Peyer's patch (tissue), 4 donors: ENCODE results near the gene BMX. TPM values are rescaled to one million over a fixed set of nuclear protein-coding genes. Genes with fewer than 3 reads are reported as not detected.

Source experiments
- DNase-seq, 3 donors: peaks; one replicate each; pipeline ENCODE4 v3.0.0-alpha.2; 2017 to 2019
- H3K27ac ChIP-seq, 4 donors: fragments of 200-600 bp; sonication (generic); one replicate each; pipeline ENCODE4 v1.5.1; 2016 to 2019
- H3K27me3 ChIP-seq, 2 donors: fragments of 200-600 bp; sonication (generic); one replicate each; pipeline ENCODE4 v1.5.1; 2019
- H3K36me3 ChIP-seq, 3 donors: fragments of 200-600 bp; sonication (generic); one replicate each; pipeline ENCODE4 v1.5.1; 2016 to 2019
- H3K4me1 ChIP-seq, 4 donors: fragments of 200-600 bp; sonication (generic); one replicate each; pipeline ENCODE4 v1.5.1; 2016 to 2019
- H3K4me3 ChIP-seq, 4 donors: fragments of 200-600 bp; sonication (generic); 1 replicate in 3 of 4; 2 replicates in 1 of 4; pipeline ENCODE4 v1.5.1; 2016 to 2019; ENCODE audit warnings: mild to moderate bottlenecking in 1 of 4
- H3K9me3 ChIP-seq, 4 donors: fragments of 200-600 bp; sonication (generic); one replicate each; pipeline ENCODE4 v1.5.1; 2016 to 2019; ENCODE audit warnings: mild to moderate bottlenecking in 1 of 4
- CTCF ChIP-seq, 6 experiments: fragments of 450-650 bp in 4 of 6; fragments of 200-600 bp in 2 of 6; sonication (generic) in 1 of 6; IDR thresholded peaks; one replicate each; pipeline ENCODE4 v1.5.1; 2017 to 2019; ENCODE audit warnings: antibody characterized with exemption in 6 of 6, mild to moderate bottlenecking in 3 of 6, moderate library complexity in 1 of 6
- POLR2A ChIP-seq, 2 donors: fragments of 450-650 bp; IDR thresholded peaks; one replicate each; pipeline ENCODE4 v1.5.1; 2017; ENCODE audit warnings: antibody characterized with exemption in 2 of 2, mild to moderate bottlenecking in 2 of 2, moderate library complexity in 2 of 2
- total RNA-seq, 4 donors: library from RNA; depleted of rRNA; stranded (reverse); fragments of >200 nt; gene quantifications; one replicate each; pipeline ENCODE4 v1.1.0, GENCODE V29; 2016

BMX gene
- total RNA-seq, 4 donors from 2014 or later, result 2.5 to 5.8 (median 4.0) TPM

- no peaks in the 10 kb centered on the region for H3K4me1 ChIP-seq
- TF ChIP-seq POLR2A (IDR thresholded peaks at IDR 0.05) (no peak), CTCF (IDR thresholded peaks at IDR 0.05) (no peak)
- H3K4me3 ChIP-seq, result no peak overlapping the region
- no peaks in the 10 kb centered on the region for H3K27me3 ChIP-seq
- H3K36me3 ChIP-seq, result no peaks in the 10 kb centered on the region
- no peaks in the 10 kb centered on the region for H3K9me3 ChIP-seq
- H3K27ac ChIP-seq, result no peak overlapping the region
- no peak for DNase-seq
Observed at GRCh38 chrX:15507005-15507404, 6.4 kb downstream of the BMX start.

- no peaks in the 10 kb centered on the region for H3K27me3 ChIP-seq
- TF ChIP-seq CTCF (IDR thresholded peaks at IDR 0.05) (no peak), POLR2A (IDR thresholded peaks at IDR 0.05) (no peak)
- H3K9me3 ChIP-seq, result no peaks in the 10 kb centered on the region
- H3K4me1 ChIP-seq, result no peaks in the 10 kb centered on the region
- no peak overlapping the region for H3K27ac ChIP-seq
- H3K4me3 ChIP-seq, result no peak overlapping the region
- DNase-seq, result no peak
- no peaks in the 10 kb centered on the region for H3K36me3 ChIP-seq
Observed at GRCh38 chrX:15509845-15510244, 9.2 kb downstream of the BMX start.

- no peak for DNase-seq
- no peaks in the 10 kb centered on the region for H3K36me3 ChIP-seq
- no peaks in the 10 kb centered on the region for H3K4me1 ChIP-seq
- no peaks in the 10 kb centered on the region for H3K9me3 ChIP-seq
- no peak overlapping the region for H3K27ac ChIP-seq
- H3K4me3 ChIP-seq, result no peak overlapping the region
- TF ChIP-seq POLR2A (IDR thresholded peaks at IDR 0.05), result no peak
- TF ChIP-seq CTCF (IDR thresholded peaks at IDR 0.05), result no peak
- no peaks in the 10 kb centered on the region for H3K27me3 ChIP-seq
Observed at GRCh38 chrX:15511563-15511962, 11.0 kb downstream of the BMX start.

GRCh38 chrX:15512401-15512965 lies 11.9 kb downstream of the BMX start:
- Histone ChIP-seq H3K4me1 (no peaks in the 10 kb centered on the region), H3K27ac (no peak overlapping the region), H3K4me3 (no peak overlapping the region), H3K36me3 (no peaks in the 10 kb centered on the region), H3K27me3 (no peaks in the 10 kb centered on the region), H3K9me3 (no peaks in the 10 kb centered on the region)
- DNase-seq, result no peak
- TF ChIP-seq POLR2A (IDR thresholded peaks at IDR 0.05) (no peak), CTCF (IDR thresholded peaks at IDR 0.05) (no peak)

GRCh38 chrX:15514279-15514678 lies 13.7 kb downstream of the BMX start:
- no peaks in the 10 kb centered on the region for H3K36me3 ChIP-seq
- DNase-seq, result no peak
- TF ChIP-seq POLR2A (IDR thresholded peaks at IDR 0.05) (no peak), CTCF (IDR thresholded peaks at IDR 0.05) (no peak)
- no peak overlapping the region for H3K4me3 ChIP-seq
- H3K27ac ChIP-seq, result no peak overlapping the region
- H3K27me3 ChIP-seq, result no peaks in the 10 kb centered on the region
- no peaks in the 10 kb centered on the region for H3K4me1 ChIP-seq
- no peaks in the 10 kb centered on the region for H3K9me3 ChIP-seq

- no peaks in the 10 kb centered on the region for H3K27me3 ChIP-seq
- H3K27ac ChIP-seq, result no peak overlapping the region
- no peak for TF ChIP-seq CTCF (IDR thresholded peaks at IDR 0.05)
- no peak for TF ChIP-seq POLR2A (IDR thresholded peaks at IDR 0.05)
- H3K9me3 ChIP-seq, result no peaks in the 10 kb centered on the region
- no peak for DNase-seq
- no peaks in the 10 kb centered on the region for H3K36me3 ChIP-seq
- no peak overlapping the region for H3K4me3 ChIP-seq
- H3K4me1 ChIP-seq, result no peaks in the 10 kb centered on the region
Observed at GRCh38 chrX:15515931-15516330, 15.3 kb downstream of the BMX start.
